H1 (cell line): Measurements from ENCODE around the gene FRS2. TPM values are rescaled to one million over a fixed set of nuclear protein-coding genes. Genes with fewer than 3 reads are reported as not detected.

Experiments used
- CTCF ChIA-PET: fragments of 300-600 bp; sonication (Branson Sonifier 250); formaldehyde crosslinking; loops from one replicate; lab custom pipeline; 2021; ENCODE audit not compliant: partially characterized antibody; lab: Charles Lee
- POLR2A ChIA-PET: fragments of 300-600 bp; sonication (Branson Sonifier 250); formaldehyde crosslinking; loops from one replicate; lab custom pipeline; 2021; ENCODE audit warnings: inconsistent platforms; ENCODE audit not compliant: partially characterized antibody; lab: Charles Lee
- DNase-seq, 2 experiments: peaks; one replicate each; pipeline versions ENCODE4 v3.0.0 to v3.0.0-alpha.2; 2010 to 2022; ENCODE audit warnings: low spot score in 2 of 2, low read depth in 1 of 2, mixed read lengths in 1 of 2
- FAIRE-seq: peaks from 2 replicates; lab custom pipeline; 2011; peaks lifted over from hg19 to GRCh38; lab: Jason Lieb, UNC
- H2AFZ ChIP-seq: 2 replicates; pipeline ENCODE4 v1.8.1; 2012; ENCODE audit warnings: low read length, inconsistent platforms
- H2AK5ac ChIP-seq: 2 replicates; pipeline ENCODE4 v1.6.1; 2013; ENCODE audit warnings: low read depth, low read length
- H2BK120ac ChIP-seq: replicated peaks from 2 replicates; pipeline ENCODE3; 2013; ENCODE audit warnings: low read depth, low read length, inconsistent platforms
- H2BK12ac ChIP-seq: 2 replicates; pipeline ENCODE4 v1.6.1; 2013; ENCODE audit warnings: low read depth, low read length
- H2BK15ac ChIP-seq: 2 replicates; pipeline ENCODE4 v1.6.1; 2013; ENCODE audit warnings: low read length
- H2BK20ac ChIP-seq: 2 replicates; pipeline ENCODE4 v1.6.1; 2013; ENCODE audit warnings: low read length
- H2BK5ac ChIP-seq: 2 replicates; pipeline ENCODE4 v1.6.1; 2013; ENCODE audit warnings: low read depth, low read length
- H3K14ac ChIP-seq: 2 replicates; pipeline ENCODE4 v1.6.1; 2013; ENCODE audit warnings: inconsistent platforms; ENCODE audit not compliant: insufficient read length
- H3K18ac ChIP-seq: 2 replicates; pipeline ENCODE4 v1.6.1; 2013; ENCODE audit warnings: low read length; ENCODE audit errors: extremely low read depth
- H3K23ac ChIP-seq: 2 replicates; pipeline ENCODE4 v1.6.1; 2013; ENCODE audit warnings: inconsistent platforms; ENCODE audit not compliant: insufficient read length
- H3K23me2 ChIP-seq: 2 replicates; pipeline ENCODE4 v1.6.1; 2013; ENCODE audit warnings: low read depth, low read length
- H3K27ac ChIP-seq: 2 replicates; pipeline ENCODE4 v1.6.1; 2011; ENCODE audit warnings: low read depth, low read length, inconsistent platforms
- H3K27me3 ChIP-seq, 4 experiments: replicated peaks in 1 of 4; 1 replicate in 1 of 4; 2 replicates in 3 of 4; pipeline versions ENCODE4 v1.6.1 to v1.8.1; 2011 to 2013; ENCODE audit warnings: low read length in 3 of 4, mild to moderate bottlenecking in 3 of 4, inconsistent platforms in 2 of 4, mixed read lengths in 2 of 4, moderate library complexity in 1 of 4; ENCODE audit not compliant: control insufficient read depth in 3 of 4, insufficient read depth in 3 of 4; ENCODE audit errors: extremely low read depth in 1 of 4
- H3K36me3 ChIP-seq, 4 experiments: 2 replicates each; pipeline versions ENCODE4 v1.6.1 to v1.8.1; 2011 to 2013; ENCODE audit warnings: mild to moderate bottlenecking in 4 of 4, low read length in 3 of 4, moderate library complexity in 2 of 4, control low read depth in 1 of 4, inconsistent platforms in 1 of 4; ENCODE audit not compliant: insufficient read depth in 4 of 4, control insufficient read depth in 2 of 4
- H3K4ac ChIP-seq: replicated peaks from 2 replicates; pipeline ENCODE3; 2013; ENCODE audit warnings: low read length, low read depth, mixed read lengths, inconsistent platforms; ENCODE audit not compliant: insufficient read length
- H3K4me1 ChIP-seq, 4 experiments: replicated peaks in 1 of 4; 1 replicate in 1 of 4; 2 replicates in 3 of 4; pipeline versions ENCODE4 v1.6.1 to v1.8.1; 2011 to 2013; ENCODE audit warnings: low read length in 3 of 4, inconsistent platforms in 2 of 4, mixed read lengths in 1 of 4; ENCODE audit not compliant: insufficient read depth in 4 of 4, control insufficient read depth in 3 of 4
- H3K4me2 ChIP-seq, 2 experiments: 2 replicates each; pipeline versions ENCODE4 v1.6.1 to v1.8.1; 2011 to 2013; ENCODE audit warnings: low read depth in 2 of 2, low read length in 2 of 2, control low read depth in 1 of 2, inconsistent platforms in 1 of 2, mild to moderate bottlenecking in 1 of 2; ENCODE audit not compliant: insufficient read depth in 1 of 2
- H3K4me3 ChIP-seq, 4 experiments: fragments of 200-600, 300-600 bp in 1 of 4; sonication (generic), shearing (Covaris generic), sonication (Bioruptor Twin) in 1 of 4; 2 replicates each; pipeline versions ENCODE4 v1.5.1 to v1.8.1; 2011 to 2016; ENCODE audit warnings: low read length in 4 of 4, low read depth in 3 of 4, control low read depth in 2 of 4, inconsistent platforms in 2 of 4, mild to moderate bottlenecking in 2 of 4, mixed read lengths in 1 of 4, moderate library complexity in 1 of 4; ENCODE audit not compliant: insufficient read depth in 2 of 4; ENCODE audit errors: extremely low read depth in 1 of 4
- H3K56ac ChIP-seq: replicated peaks from 2 replicates; pipeline ENCODE3; 2013; ENCODE audit warnings: low read depth, mild to moderate bottlenecking, mixed read lengths, low read length, inconsistent platforms; ENCODE audit not compliant: insufficient read length
- H3K79me1 ChIP-seq: 2 replicates; pipeline ENCODE4 v1.6.1; 2013; ENCODE audit warnings: low read depth, low read length, control low read depth
- H3K79me2 ChIP-seq, 2 experiments: 2 replicates each; pipeline versions ENCODE4 v1.6.1 to v1.8.1; 2012 to 2013; ENCODE audit warnings: low read length in 2 of 2, mild to moderate bottlenecking in 2 of 2, inconsistent platforms in 1 of 2; ENCODE audit not compliant: insufficient read depth in 2 of 2, control insufficient read depth in 1 of 2
- H3K9ac ChIP-seq, 4 experiments: replicated peaks in 1 of 4; 1 replicate in 1 of 4; 2 replicates in 3 of 4; pipeline versions ENCODE4 v1.6.1 to v1.8.1; 2011 to 2013; ENCODE audit warnings: low read depth in 3 of 4, low read length in 3 of 4, control low read depth in 2 of 4, mild to moderate bottlenecking in 2 of 4, moderate library complexity in 2 of 4, inconsistent platforms in 1 of 4; ENCODE audit errors: extremely low read depth in 1 of 4
- H3K9me3 ChIP-seq, 2 experiments: 2 replicates each; pipeline versions ENCODE4 v1.6.1 to v1.8.1; 2012 to 2013; ENCODE audit warnings: mild to moderate bottlenecking in 2 of 2, moderate library complexity in 2 of 2, control low read depth in 1 of 2, inconsistent platforms in 1 of 2, low read depth in 1 of 2, low read length in 1 of 2, mixed read lengths in 1 of 2; ENCODE audit not compliant: insufficient read depth in 2 of 2
- H4K20me1 ChIP-seq, 2 experiments: replicated peaks in 1 of 2; 2 replicates each; pipeline versions ENCODE3 to v1.8.1; 2011 to 2013; ENCODE audit warnings: inconsistent platforms in 2 of 2, low read length in 2 of 2, mild to moderate bottlenecking in 1 of 2; ENCODE audit not compliant: insufficient read depth in 2 of 2, control insufficient read depth in 1 of 2
- H4K5ac ChIP-seq: 2 replicates; pipeline ENCODE4 v1.6.1; 2013; ENCODE audit warnings: low read length, low read depth, mixed read lengths, inconsistent platforms; ENCODE audit not compliant: insufficient read length
- H4K8ac ChIP-seq: 2 replicates; pipeline ENCODE4 v1.8.0; 2013; ENCODE audit warnings: mild to moderate bottlenecking, moderate library complexity, low read length, inconsistent platforms; ENCODE audit not compliant: insufficient read depth; ENCODE audit errors: extremely low read depth
- H4K91ac ChIP-seq: replicated peaks from 2 replicates; pipeline ENCODE3; 2013; ENCODE audit warnings: low read length, mixed read lengths, inconsistent platforms; ENCODE audit not compliant: insufficient read length
- JUND ChIP-seq: IDR thresholded peaks from 2 replicates; pipeline ENCODE4 v1.6.1; 2011; ENCODE audit warnings: mild to moderate bottlenecking, improper control_type of control experiment, low read length
- SIX5 ChIP-seq: IDR thresholded peaks from 2 replicates; pipeline ENCODE4 v1.6.1; 2011; ENCODE audit warnings: mild to moderate bottlenecking, low read depth, low read length
- SP4 ChIP-seq: IDR thresholded peaks from 2 replicates; pipeline ENCODE4 v1.6.1; 2012; ENCODE audit warnings: low read length, inconsistent platforms
- SUZ12 ChIP-seq: fragments of 200-600 bp; sonication (generic); IDR thresholded peaks from 2 replicates; pipeline ENCODE4 v1.6.1; 2012; ENCODE audit warnings: mild to moderate bottlenecking, inconsistent platforms, low read length, moderate library complexity, mixed read lengths
- WGBS, 2 experiments: shearing (Covaris generic) in 1 of 2; methylation state at CpG; one replicate each; pipeline versions ENCODE4 v1.1.6 to v1.1.7; 2013 to 2015; ENCODE audit warnings: low lambda C conversion rate in 2 of 2, mixed read lengths in 2 of 2, inconsistent platforms in 1 of 2, low coverage in 1 of 2, missing lambda C conversion rate in 1 of 2; ENCODE audit not compliant: insufficient replicate concordance in 2 of 2, insufficient coverage in 1 of 2, insufficient read length in 1 of 2; ENCODE audit errors: extremely low coverage in 1 of 2, missing lambda C conversion rate in 1 of 2; 5-methylcytosine and 5-hydroxymethylcytosine counted together
- polyA plus RNA-seq, 7 experiments: library from polyadenylated mRNA; depleted of rRNA in 3 of 7; stranded (reverse) in 5 of 7; unstranded in 2 of 7; fragments of >200 nt in 5 of 7; fragments of 200-250 nt in 2 of 7; gene quantifications; 1 replicate in 5 of 7; 2 replicates in 1 of 7; 4 replicates in 1 of 7; pipeline versions ENCODE4 v1.2.1 to v1.2.3, GENCODE V29; 2011 to 2013; ENCODE audit warnings: missing spikeins in 2 of 7, mixed read lengths in 2 of 7
- total RNA-seq: library from RNA; stranded (reverse); fragmentation: NEBNext Ultra II Directional; extraction: Animal tissue kit (Norgen Biotek cat#: 25700); gene quantifications from 2 replicates; pipeline ENCODE4 v1.2.1, GENCODE V29; 2021

FRS2 gene
- total and polyA plus RNA-seq, 2 of the 8 experiments (the other 6 are each of a cell fraction or from before 2014, with no cell fraction given) = 10.3 to 35.8 TPM

- no peak overlapping the region for H3K56ac ChIP-seq
- H2BK15ac ChIP-seq = no peak overlapping the region
- no peak for DNase-seq
- TF ChIP-seq JUND (no peak), SIX5 (no peak), SP4 (no peak), SUZ12 (no peak)
- peaks cover 2% of the 10 kb centered on the region; the same call in 1 of the 2 replicates for H3K79me1 ChIP-seq
- POLR2A ChIA-PET = no interaction called here
- H3K9ac ChIP-seq = no peak overlapping the region
- no peak overlapping the region for H3K4me2 ChIP-seq
- H3K4me1 ChIP-seq = peaks cover 0 to 3% (median 1%) of the 10 kb centered on the region in 4 experiments; a peak in 3 of 7 replicates
- 90% methylated on average over 5 of the region's 5 CpGs; no CpG with 5 or more reads in 1 of the 2 experiments for WGBS, 2 experiments
- no peak overlapping the region for H3K27ac ChIP-seq
- peaks cover 4 to 97% of the 10 kb centered on the region in 2 experiments; a peak in 3 of 4 replicates for H3K79me2 ChIP-seq
- peaks cover 8 to 12% of the 10 kb centered on the region in 2 experiments for H4K20me1 ChIP-seq
- no peak overlapping the region for H3K4ac ChIP-seq
- H4K8ac ChIP-seq = no peak overlapping the region
- H4K91ac ChIP-seq = no peak overlapping the region
- H3K27me3 ChIP-seq = peaks cover 0 to 1% (median 0%) of the 10 kb centered on the region in 4 experiments; a peak in 1 of 7 replicates
- CTCF ChIA-PET = interaction anchor here (0.8 to 1.5 kb wide), 4 partner anchors 21 to 120 kb away, joined by 3 to 4 read pairs (median 4); no protein-coding TSS in a partner anchor
- no peaks in the 10 kb centered on the region for H3K9me3 ChIP-seq
- H4K5ac ChIP-seq = no peak overlapping the region
- no peaks in the 10 kb centered on the region for H3K23me2 ChIP-seq
- H2AFZ ChIP-seq = no peak overlapping the region
- H3K23ac ChIP-seq = no peak overlapping the region
- no peak overlapping the region for H3K14ac ChIP-seq
- H2BK5ac ChIP-seq = no peak overlapping the region
- H3K18ac ChIP-seq = no peak overlapping the region
- FAIRE-seq = no peak
- no peak overlapping the region for H3K4me3 ChIP-seq
- no peak overlapping the region for H2BK20ac ChIP-seq
- no peak overlapping the region for H2BK120ac ChIP-seq
- no peak overlapping the region for H2AK5ac ChIP-seq
- no peak overlapping the region for H2BK12ac ChIP-seq
- no peaks in the 10 kb centered on the region for H3K36me3 ChIP-seq
Measured at GRCh38 chr12:69509904-69510827, 40.0 kb downstream of the FRS2 start.
